Tibial nerve (tissue), 4 donors: Measurements from ENCODE around the gene PXDN. TPM values are rescaled to one million over a fixed set of nuclear protein-coding genes. Genes with fewer than 3 reads are reported as not detected.

Source experiments
- DNase-seq, 2 donors: peaks; one replicate each; pipeline ENCODE4 v3.0.0-alpha.2; 2019; ENCODE audit warnings: low spot score in 2 of 2
- H3K27ac ChIP-seq, 4 donors: fragments of 200-600 bp; sonication (generic) in 3 of 4; one replicate each; pipeline ENCODE4 v1.5.1; 2017 to 2019; ENCODE audit warnings: mild to moderate bottlenecking in 1 of 4
- H3K27me3 ChIP-seq, 2 donors: fragments of 200-600 bp; sonication (generic) in 1 of 2; one replicate each; pipeline versions ENCODE4 v1.5.1 to v1.6.0; 2017 to 2019
- H3K36me3 ChIP-seq, 3 donors: fragments of 200-600 bp; sonication (generic); one replicate each; pipeline ENCODE4 v1.5.1; 2018 to 2019
- H3K4me1 ChIP-seq, 4 donors: fragments of 200-600 bp; sonication (generic) in 3 of 4; one replicate each; pipeline ENCODE4 v1.5.1; 2017 to 2019
- H3K4me3 ChIP-seq, 4 donors: fragments of 200-600 bp; sonication (generic) in 3 of 4; one replicate each; pipeline ENCODE4 v1.5.1; 2017 to 2019; ENCODE audit warnings: mild to moderate bottlenecking in 1 of 4, moderate library complexity in 1 of 4
- H3K9me3 ChIP-seq, 4 donors: fragments of 200-600 bp; sonication (generic) in 3 of 4; one replicate each; pipeline ENCODE4 v1.5.1; 2017 to 2019
- EP300 ChIP-seq, 2 donors: sonication (generic); formaldehyde crosslinking; IDR thresholded peaks; one replicate each; pipeline ENCODE4 v1.6.1; 2017; ENCODE audit warnings: antibody characterized with exemption in 2 of 2, mild to moderate bottlenecking in 1 of 2
- POLR2A ChIP-seq, 2 donors: fragments of 450-650 bp; IDR thresholded peaks; one replicate each; pipeline ENCODE4 v1.6.1; 2017; ENCODE audit warnings: antibody characterized with exemption in 2 of 2, mild to moderate bottlenecking in 2 of 2, moderate library complexity in 2 of 2
- WGBS, 2 donors: methylation state at CpG; one replicate each; pipeline ENCODE4 v1.1.5; 2018; 5-methylcytosine and 5-hydroxymethylcytosine counted together
- total RNA-seq, 4 donors: library from RNA; depleted of rRNA; stranded (reverse); fragments of >200 nt; gene quantifications; one replicate each; pipeline ENCODE4 v1.1.0, GENCODE V29; 2016
- TF ChIP-seq, protein P1 (sequence below), 5 experiments: fragments of 200-600 bp in 3 of 5; fragments of 450-650 bp in 2 of 5; sonication (generic) in 3 of 5; IDR thresholded peaks; one replicate each; pipeline ENCODE4 v1.5.1; 2016 to 2019; ENCODE audit warnings: antibody characterized with exemption in 5 of 5, mild to moderate bottlenecking in 3 of 5, moderate library complexity in 2 of 5

Gene PXDN
- total RNA-seq, 4 donors from 2014 or later = 40.4 to 72.6 (median 52.4) TPM

DNA sequence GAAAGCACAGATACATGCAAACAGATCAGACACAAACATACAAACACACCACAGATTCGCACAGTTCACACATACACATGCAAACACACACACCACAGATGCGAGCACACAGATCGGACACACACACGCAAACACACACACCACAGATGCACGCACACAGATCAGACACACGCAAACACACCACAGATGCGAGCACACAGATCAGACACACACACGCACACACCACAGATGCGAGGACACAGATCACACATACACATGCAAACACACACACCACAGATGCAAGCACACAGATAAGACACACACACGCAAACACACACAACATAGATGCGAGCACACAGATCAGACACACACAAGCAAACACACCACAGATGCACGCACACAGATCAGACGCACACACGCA, 149.0 kb downstream of the PXDN start:
- TF ChIP-seq EP300 (IDR thresholded peaks at IDR 0.05) = no peak
- TF ChIP-seq, protein P1, sequence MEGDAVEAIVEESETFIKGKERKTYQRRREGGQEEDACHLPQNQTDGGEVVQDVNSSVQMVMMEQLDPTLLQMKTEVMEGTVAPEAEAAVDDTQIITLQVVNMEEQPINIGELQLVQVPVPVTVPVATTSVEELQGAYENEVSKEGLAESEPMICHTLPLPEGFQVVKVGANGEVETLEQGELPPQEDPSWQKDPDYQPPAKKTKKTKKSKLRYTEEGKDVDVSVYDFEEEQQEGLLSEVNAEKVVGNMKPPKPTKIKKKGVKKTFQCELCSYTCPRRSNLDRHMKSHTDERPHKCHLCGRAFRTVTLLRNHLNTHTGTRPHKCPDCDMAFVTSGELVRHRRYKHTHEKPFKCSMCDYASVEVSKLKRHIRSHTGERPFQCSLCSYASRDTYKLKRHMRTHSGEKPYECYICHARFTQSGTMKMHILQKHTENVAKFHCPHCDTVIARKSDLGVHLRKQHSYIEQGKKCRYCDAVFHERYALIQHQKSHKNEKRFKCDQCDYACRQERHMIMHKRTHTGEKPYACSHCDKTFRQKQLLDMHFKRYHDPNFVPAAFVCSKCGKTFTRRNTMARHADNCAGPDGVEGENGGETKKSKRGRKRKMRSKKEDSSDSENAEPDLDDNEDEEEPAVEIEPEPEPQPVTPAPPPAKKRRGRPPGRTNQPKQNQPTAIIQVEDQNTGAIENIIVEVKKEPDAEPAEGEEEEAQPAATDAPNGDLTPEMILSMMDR (IDR thresholded peaks at IDR 0.05) = no peak
- TF ChIP-seq POLR2A (IDR thresholded peaks at IDR 0.05) = no peak
- no peak overlapping the region for H3K4me3 ChIP-seq
- WGBS, 2 donors = 92 to 96% methylated on average over 14 of the region's 14 CpGs

DNA sequence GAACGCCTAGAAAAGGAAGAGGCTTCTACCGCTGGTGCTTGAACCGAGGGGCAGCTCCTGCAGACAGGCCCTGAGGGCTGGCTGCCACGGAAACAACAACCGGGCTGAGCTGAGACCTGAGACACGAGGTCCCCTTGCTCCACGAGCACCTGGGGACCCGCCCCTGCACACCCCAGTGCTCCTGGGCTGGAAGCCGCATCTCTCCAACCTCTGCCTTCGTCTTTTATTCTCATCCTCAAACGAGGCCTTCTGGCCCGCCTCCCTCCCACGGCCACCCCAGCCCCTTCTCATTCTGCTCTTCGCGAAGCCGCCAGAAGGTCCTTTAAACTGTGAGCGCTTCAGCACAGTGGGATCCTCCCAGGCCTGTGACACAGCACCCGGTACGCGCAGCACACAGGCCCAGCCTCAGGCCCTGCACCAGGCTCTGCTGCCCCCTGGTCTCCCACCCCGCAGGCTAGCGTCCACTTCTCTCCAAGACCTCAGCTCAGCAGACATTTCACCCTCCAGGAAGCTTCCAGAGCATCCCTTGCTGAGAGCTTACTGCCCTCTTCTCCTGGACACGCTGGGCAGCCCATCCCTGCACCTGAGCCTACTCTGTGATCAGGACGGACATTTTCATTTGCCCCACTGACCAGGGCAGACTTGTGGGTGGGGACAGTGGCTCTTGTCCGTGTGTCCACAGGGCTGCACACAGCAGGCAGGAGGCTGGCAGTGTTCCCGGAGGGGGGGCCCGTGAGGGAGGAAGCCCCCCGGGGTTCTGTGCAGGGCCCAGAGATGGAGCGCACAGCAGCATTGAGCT, 149.7 kb downstream of the PXDN start:
- Histone ChIP-seq H3K4me3 (no peak overlapping the region), H3K27me3 (no peaks in the 10 kb centered on the region), H3K9me3 (no peaks in the 10 kb centered on the region), H3K4me1 (peaks cover 0 to 30% (median 7%) of the 10 kb centered on the region in 4 donors), H3K36me3 (no peaks in the 10 kb centered on the region), H3K27ac (peak overlapping the region in 1 of 4 donors; percentile 43)
- 79 to 80% methylated on average over 29 of the region's 29 CpGs for WGBS, 2 donors
- TF ChIP-seq, protein P1 (IDR thresholded peaks at IDR 0.05) = no peak
- TF ChIP-seq EP300 (IDR thresholded peaks at IDR 0.05) (no peak), POLR2A (IDR thresholded peaks at IDR 0.05) (no peak)
- DNase-seq = no peak

More for the DNA sequence above, 149.0 kb downstream of the PXDN start:
- DNase-seq = no peak
- Histone ChIP-seq H3K27me3 (no peaks in the 10 kb centered on the region), H3K4me1 (peaks cover 0 to 37% (median 10%) of the 10 kb centered on the region in 4 donors), H3K9me3 (no peaks in the 10 kb centered on the region), H3K36me3 (no peaks in the 10 kb centered on the region), H3K27ac (no peak overlapping the region)

DNA sequence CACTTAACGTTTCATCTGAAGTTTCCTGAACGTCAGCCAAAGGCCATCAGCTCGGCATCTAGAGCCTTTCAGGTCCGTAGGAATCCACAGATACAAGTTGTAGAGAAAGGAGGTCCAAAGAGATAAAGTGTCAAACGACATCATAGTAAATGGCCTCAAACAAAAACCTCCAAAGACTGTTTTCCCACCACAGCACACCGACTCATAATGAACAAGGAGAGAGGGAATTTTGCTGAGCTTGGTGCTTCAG, 150.3 kb downstream of the PXDN start:
- Histone ChIP-seq H3K27ac (peak overlapping the region in 1 of 4 donors; percentile 43), H3K4me3 (no peak overlapping the region)
- 36 to 38% methylated on average over 6 of the region's 6 CpGs for WGBS, 2 donors

DNA sequence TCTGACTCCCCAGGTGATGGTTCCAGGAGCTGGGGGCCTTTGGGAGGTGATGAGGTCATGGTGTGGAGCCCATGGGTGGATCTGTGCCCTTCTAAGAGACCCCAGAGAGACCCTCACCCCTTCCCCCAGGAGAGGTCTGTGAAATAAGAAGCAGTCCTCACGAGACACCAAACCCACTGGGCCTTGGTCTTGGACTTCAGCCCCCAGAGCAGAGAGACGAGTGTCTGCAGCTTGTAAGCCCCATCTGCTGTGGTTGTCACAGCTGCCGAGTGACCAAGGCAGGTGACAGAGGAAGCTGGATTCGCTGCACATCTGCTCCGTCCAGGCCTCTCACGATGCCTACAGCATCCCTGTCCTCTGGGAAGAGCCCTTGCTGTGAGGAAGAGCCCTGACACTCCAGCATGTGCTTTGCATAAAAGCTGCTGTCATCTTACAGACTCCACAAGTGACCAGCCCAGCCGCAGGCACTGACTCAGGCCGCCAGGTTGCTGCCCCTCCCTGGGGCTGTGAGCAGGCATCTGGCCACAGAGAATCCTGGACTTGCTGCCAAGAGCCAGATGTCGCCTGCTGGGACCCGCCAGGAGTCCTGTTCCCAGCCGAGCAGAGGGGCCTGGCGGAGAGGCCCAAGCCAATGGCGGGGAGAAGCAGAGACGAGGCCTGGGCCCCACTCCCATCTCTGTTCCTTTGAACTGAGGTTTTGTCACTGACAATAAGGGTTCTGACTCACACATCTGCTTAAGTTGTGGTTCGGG, 150.8 kb downstream of the PXDN start:
- WGBS, 2 donors = 69 to 73% methylated on average over 13 to 15 of the region's 15 CpGs

More for the DNA sequence above, 150.3 kb downstream of the PXDN start:
- peaks cover 0 to 26% (median 6%) of the 10 kb centered on the region in 4 donors for H3K4me1 ChIP-seq
- H3K27me3 ChIP-seq = no peaks in the 10 kb centered on the region
- no peak for DNase-seq
- TF ChIP-seq POLR2A (IDR thresholded peaks at IDR 0.05) = no peak
- TF ChIP-seq EP300 (IDR thresholded peaks at IDR 0.05) = no peak
- TF ChIP-seq, protein P1 (IDR thresholded peaks at IDR 0.05) = no peak
- no peaks in the 10 kb centered on the region for H3K36me3 ChIP-seq
- H3K9me3 ChIP-seq = no peaks in the 10 kb centered on the region

More for the DNA sequence above, 150.8 kb downstream of the PXDN start:
- peaks cover 0 to 26% (median 6%) of the 10 kb centered on the region in 4 donors for H3K4me1 ChIP-seq
- TF ChIP-seq POLR2A (IDR thresholded peaks at IDR 0.05) (no peak), EP300 (IDR thresholded peaks at IDR 0.05) (no peak)
- TF ChIP-seq, protein P1 (IDR thresholded peaks at IDR 0.05) = no peak
- H3K9me3 ChIP-seq = no peaks in the 10 kb centered on the region
- H3K27ac ChIP-seq = peak overlapping the region in 1 of 4 donors; percentile 43
- H3K4me3 ChIP-seq = no peak overlapping the region
- no peak for DNase-seq
- H3K36me3 ChIP-seq = no peaks in the 10 kb centered on the region
- no peaks in the 10 kb centered on the region for H3K27me3 ChIP-seq
